Parathyroid adenoma (tissue), 2 donors: Measurements from ENCODE around the gene SPTBN1.

Source experiments
- H2AFZ ChIP-seq: fragments of 300-600 bp; sonication (generic); one replicate; pipeline ENCODE4 v1.7.0; 2017; ENCODE audit warnings: antibody characterized with exemption, mild to moderate bottlenecking
- H3K27ac ChIP-seq: fragments of 300-600 bp; sonication (generic); one replicate; pipeline ENCODE4 v1.7.0; 2017
- H3K27me3 ChIP-seq: fragments of 300-600 bp; sonication (generic); one replicate; pipeline ENCODE4 v1.7.0; 2017; ENCODE audit warnings: low read length; ENCODE audit not compliant: control insufficient read depth, insufficient read depth
- H3K36me3 ChIP-seq: fragments of 300-600 bp; sonication (generic); one replicate; pipeline ENCODE4 v1.7.0; 2017; ENCODE audit warnings: low read length; ENCODE audit not compliant: control insufficient read depth, insufficient read depth
- H3K4me1 ChIP-seq: fragments of 300-600 bp; sonication (generic); one replicate; pipeline ENCODE4 v1.7.0; 2017; ENCODE audit warnings: control low read depth
- H3K4me2 ChIP-seq: fragments of 300-600 bp; sonication (generic); one replicate; pipeline ENCODE4 v1.7.0; 2017; ENCODE audit warnings: low read length
- H3K4me3 ChIP-seq: fragments of 300-600 bp; sonication (generic); one replicate; pipeline ENCODE4 v1.7.0; 2017; ENCODE audit warnings: low read depth, low read length
- H3K79me2 ChIP-seq: fragments of 300-600 bp; sonication (generic); one replicate; pipeline ENCODE4 v1.7.0; 2017; ENCODE audit warnings: control low read depth
- H3K9ac ChIP-seq: fragments of 300-600 bp; sonication (generic); one replicate; pipeline ENCODE4 v1.7.0; 2017; ENCODE audit warnings: mild to moderate bottlenecking
- H3K9me3 ChIP-seq: fragments of 300-600 bp; sonication (generic); one replicate; pipeline ENCODE4 v1.7.0; 2017; ENCODE audit warnings: low read length; ENCODE audit not compliant: control insufficient read depth
- CTCF ChIP-seq: fragments of 300-600 bp; sonication (generic); IDR thresholded peaks from one replicate; pipeline ENCODE4 v1.7.0; 2017; ENCODE audit warnings: antibody characterized with exemption, mild to moderate bottlenecking
- donor health status: primary hyperparathyroidism.

Gene SPTBN1

GRCh38 chr2:54638774-54639187 lies 182.7 kb downstream of the SPTBN1 start:
- H2AFZ ChIP-seq, result no peak overlapping the region
- no peak overlapping the region for H3K9ac ChIP-seq
- no peaks in the 10 kb centered on the region for H3K27me3 ChIP-seq
- H3K4me2 ChIP-seq, result no peak overlapping the region
- TF ChIP-seq CTCF, result no peak
- H3K4me1 ChIP-seq, result peaks cover 29% of the 10 kb centered on the region
- H3K79me2 ChIP-seq, result peaks cover 18% of the 10 kb centered on the region
- H3K27ac ChIP-seq, result peak overlapping the region; percentile 24
- H3K9me3 ChIP-seq, result no peaks in the 10 kb centered on the region
- no peak overlapping the region for H3K4me3 ChIP-seq
- H3K36me3 ChIP-seq, result no peaks in the 10 kb centered on the region

- H3K9me3 ChIP-seq, result no peaks in the 10 kb centered on the region
- H3K9ac ChIP-seq, result no peak overlapping the region
- peaks cover 22% of the 10 kb centered on the region for H3K79me2 ChIP-seq
- H3K27me3 ChIP-seq, result no peaks in the 10 kb centered on the region
- no peak for TF ChIP-seq CTCF
- peaks cover 29% of the 10 kb centered on the region for H3K4me1 ChIP-seq
- H3K4me2 ChIP-seq, result no peak overlapping the region
- no peaks in the 10 kb centered on the region for H3K36me3 ChIP-seq
- H2AFZ ChIP-seq, result no peak overlapping the region
- peak overlapping the region; percentile 24 for H3K27ac ChIP-seq
- H3K4me3 ChIP-seq, result no peak overlapping the region
These were observed 183.5 kb downstream of the SPTBN1 start for GRCh38 chr2:54639609-54640008.

- Histone ChIP-seq H3K4me2 (no peak overlapping the region), H3K9me3 (no peaks in the 10 kb centered on the region), H3K79me2 (peaks cover 20% of the 10 kb centered on the region), H3K4me3 (no peak overlapping the region), H3K27me3 (no peaks in the 10 kb centered on the region), H3K36me3 (no peaks in the 10 kb centered on the region), H3K4me1 (peaks cover 27% of the 10 kb centered on the region), H3K27ac (peak overlapping the region; percentile 24), H2AFZ (no peak overlapping the region), H3K9ac (no peak overlapping the region)
- no peak for TF ChIP-seq CTCF
These were observed 184.9 kb downstream of the SPTBN1 start for GRCh38 chr2:54640834-54641540.

GRCh38 chr2:54641988-54642387 lies 185.9 kb downstream of the SPTBN1 start:
- Histone ChIP-seq H3K4me2 (no peak overlapping the region), H3K9ac (no peak overlapping the region), H3K27ac (peak overlapping the region; percentile 31), H3K79me2 (peaks cover 20% of the 10 kb centered on the region), H3K9me3 (no peaks in the 10 kb centered on the region), H3K4me1 (peaks cover 20% of the 10 kb centered on the region), H3K4me3 (no peak overlapping the region), H2AFZ (no peak overlapping the region), H3K36me3 (no peaks in the 10 kb centered on the region), H3K27me3 (no peaks in the 10 kb centered on the region)
- no peak for TF ChIP-seq CTCF
